Panc1 (cell line): Measurements from ENCODE around the gene SPDYE17.
"Not testable (repeated sequence)": the region's sequence is repeated elsewhere in the genome, so short reads cannot be mapped to it uniquely, and the experiment has no call there.

ENCODE experiments used
- POLR2AphosphoS5 ChIP-seq: IDR thresholded peaks from 2 replicates; pipeline ENCODE4 v1.6.1; 2012; ENCODE audit warnings: mild to moderate bottlenecking, low read depth, low read length, moderate library complexity
- TF ChIP-seq, protein P1 (sequence below): fragments of 450-650 bp; IDR thresholded peaks from 2 replicates; pipeline ENCODE4 v1.5.1; 2017; ENCODE audit warnings: mild to moderate bottlenecking
- TF ChIP-seq, protein P2 (sequence below), 2 experiments: IDR thresholded peaks; 2 replicates each; pipeline ENCODE4 v1.6.1; 2011 to 2012; ENCODE audit warnings: low read depth in 2 of 2, control low read depth in 1 of 2, low read length in 1 of 2, mild to moderate bottlenecking in 1 of 2, moderate library complexity in 1 of 2; ENCODE audit not compliant: insufficient read depth in 1 of 2

DNA sequence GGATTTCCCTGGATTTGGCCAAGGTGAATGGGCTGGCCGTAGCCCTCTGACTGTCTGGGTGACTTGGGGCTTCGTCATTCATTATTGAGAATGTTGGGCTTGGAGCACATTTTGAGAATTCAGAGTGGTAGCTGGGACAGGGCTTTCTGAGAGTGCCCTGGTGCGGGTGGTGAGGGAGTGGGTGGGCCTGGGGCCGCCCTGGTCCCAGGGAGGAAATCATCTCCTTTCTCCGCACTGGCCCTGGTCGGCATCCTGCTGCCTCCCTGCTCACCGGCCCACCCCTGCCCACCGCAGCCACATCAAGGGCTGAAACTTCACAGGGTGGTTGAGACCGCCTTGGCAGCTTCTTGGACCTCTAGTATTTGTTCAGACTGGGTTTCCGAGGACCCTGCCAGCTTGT is 49.7 kb downstream of the SPDYE17 start:
- TF ChIP-seq POLR2AphosphoS5, result not testable (repeated sequence)
- TF ChIP-seq, protein P1, sequence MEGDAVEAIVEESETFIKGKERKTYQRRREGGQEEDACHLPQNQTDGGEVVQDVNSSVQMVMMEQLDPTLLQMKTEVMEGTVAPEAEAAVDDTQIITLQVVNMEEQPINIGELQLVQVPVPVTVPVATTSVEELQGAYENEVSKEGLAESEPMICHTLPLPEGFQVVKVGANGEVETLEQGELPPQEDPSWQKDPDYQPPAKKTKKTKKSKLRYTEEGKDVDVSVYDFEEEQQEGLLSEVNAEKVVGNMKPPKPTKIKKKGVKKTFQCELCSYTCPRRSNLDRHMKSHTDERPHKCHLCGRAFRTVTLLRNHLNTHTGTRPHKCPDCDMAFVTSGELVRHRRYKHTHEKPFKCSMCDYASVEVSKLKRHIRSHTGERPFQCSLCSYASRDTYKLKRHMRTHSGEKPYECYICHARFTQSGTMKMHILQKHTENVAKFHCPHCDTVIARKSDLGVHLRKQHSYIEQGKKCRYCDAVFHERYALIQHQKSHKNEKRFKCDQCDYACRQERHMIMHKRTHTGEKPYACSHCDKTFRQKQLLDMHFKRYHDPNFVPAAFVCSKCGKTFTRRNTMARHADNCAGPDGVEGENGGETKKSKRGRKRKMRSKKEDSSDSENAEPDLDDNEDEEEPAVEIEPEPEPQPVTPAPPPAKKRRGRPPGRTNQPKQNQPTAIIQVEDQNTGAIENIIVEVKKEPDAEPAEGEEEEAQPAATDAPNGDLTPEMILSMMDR, result not testable (repeated sequence)
- TF ChIP-seq, protein P2, sequence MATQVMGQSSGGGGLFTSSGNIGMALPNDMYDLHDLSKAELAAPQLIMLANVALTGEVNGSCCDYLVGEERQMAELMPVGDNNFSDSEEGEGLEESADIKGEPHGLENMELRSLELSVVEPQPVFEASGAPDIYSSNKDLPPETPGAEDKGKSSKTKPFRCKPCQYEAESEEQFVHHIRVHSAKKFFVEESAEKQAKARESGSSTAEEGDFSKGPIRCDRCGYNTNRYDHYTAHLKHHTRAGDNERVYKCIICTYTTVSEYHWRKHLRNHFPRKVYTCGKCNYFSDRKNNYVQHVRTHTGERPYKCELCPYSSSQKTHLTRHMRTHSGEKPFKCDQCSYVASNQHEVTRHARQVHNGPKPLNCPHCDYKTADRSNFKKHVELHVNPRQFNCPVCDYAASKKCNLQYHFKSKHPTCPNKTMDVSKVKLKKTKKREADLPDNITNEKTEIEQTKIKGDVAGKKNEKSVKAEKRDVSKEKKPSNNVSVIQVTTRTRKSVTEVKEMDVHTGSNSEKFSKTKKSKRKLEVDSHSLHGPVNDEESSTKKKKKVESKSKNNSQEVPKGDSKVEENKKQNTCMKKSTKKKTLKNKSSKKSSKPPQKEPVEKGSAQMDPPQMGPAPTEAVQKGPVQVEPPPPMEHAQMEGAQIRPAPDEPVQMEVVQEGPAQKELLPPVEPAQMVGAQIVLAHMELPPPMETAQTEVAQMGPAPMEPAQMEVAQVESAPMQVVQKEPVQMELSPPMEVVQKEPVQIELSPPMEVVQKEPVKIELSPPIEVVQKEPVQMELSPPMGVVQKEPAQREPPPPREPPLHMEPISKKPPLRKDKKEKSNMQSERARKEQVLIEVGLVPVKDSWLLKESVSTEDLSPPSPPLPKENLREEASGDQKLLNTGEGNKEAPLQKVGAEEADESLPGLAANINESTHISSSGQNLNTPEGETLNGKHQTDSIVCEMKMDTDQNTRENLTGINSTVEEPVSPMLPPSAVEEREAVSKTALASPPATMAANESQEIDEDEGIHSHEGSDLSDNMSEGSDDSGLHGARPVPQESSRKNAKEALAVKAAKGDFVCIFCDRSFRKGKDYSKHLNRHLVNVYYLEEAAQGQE (IDR thresholded peaks at IDR 0.05; ENCODE audit: insufficient read depth in 1 of 2, low read depth in 2 of 2, low read length in 1 of 2), result not testable (repeated sequence)
